Lower leg skin (tissue), 4 donors: Measurements from ENCODE around the gene TMEM62. TPM values are rescaled to one million over a fixed set of nuclear protein-coding genes. Genes with fewer than 3 reads are reported as not detected.

Experiments used
- DNase-seq, 2 donors: peaks; one replicate each; pipeline ENCODE4 v3.0.0-alpha.2; 2019; ENCODE audit warnings: low spot score in 2 of 2
- H3K4me3 ChIP-seq: fragments of 200-600 bp; sonication (generic); 2 replicates; pipeline ENCODE4 v1.5.1; 2017; ENCODE audit warnings: mild to moderate bottlenecking, low read depth; ENCODE audit not compliant: poor library complexity, severe bottlenecking
- CTCF ChIP-seq, 3 donors: fragments of 450-650 bp; IDR thresholded peaks; one replicate each; pipeline ENCODE4 v1.5.1; 2016; ENCODE audit warnings: antibody characterized with exemption in 3 of 3, mild to moderate bottlenecking in 3 of 3, moderate library complexity in 2 of 3
- POLR2A ChIP-seq, 2 donors: fragments of 450-650 bp; IDR thresholded peaks; one replicate each; pipeline ENCODE4 v1.6.1; 2016 to 2017; ENCODE audit warnings: antibody characterized with exemption in 2 of 2, mild to moderate bottlenecking in 1 of 2, moderate library complexity in 1 of 2
- WGBS, 2 donors: methylation state at CpG; one replicate each; pipeline ENCODE4 v1.1.5; 2018; 5-methylcytosine and 5-hydroxymethylcytosine counted together
- intact Hi-C: fragments of 100-400 bp; cut with DNase I; formaldehyde crosslinking; loops from one replicate; pipeline ENCODE4 v1.15.0; 2023; ENCODE audit warnings: low total_unique reads
- total RNA-seq, 4 donors: library from RNA; depleted of rRNA; stranded (reverse); fragments of >200 nt; gene quantifications; one replicate each; pipeline ENCODE4 v1.1.0, GENCODE V29; 2016

Gene TMEM62
- total RNA-seq, 4 donors from 2014 or later: 10.7 to 33.4 (median 20.0) TPM

DNA sequence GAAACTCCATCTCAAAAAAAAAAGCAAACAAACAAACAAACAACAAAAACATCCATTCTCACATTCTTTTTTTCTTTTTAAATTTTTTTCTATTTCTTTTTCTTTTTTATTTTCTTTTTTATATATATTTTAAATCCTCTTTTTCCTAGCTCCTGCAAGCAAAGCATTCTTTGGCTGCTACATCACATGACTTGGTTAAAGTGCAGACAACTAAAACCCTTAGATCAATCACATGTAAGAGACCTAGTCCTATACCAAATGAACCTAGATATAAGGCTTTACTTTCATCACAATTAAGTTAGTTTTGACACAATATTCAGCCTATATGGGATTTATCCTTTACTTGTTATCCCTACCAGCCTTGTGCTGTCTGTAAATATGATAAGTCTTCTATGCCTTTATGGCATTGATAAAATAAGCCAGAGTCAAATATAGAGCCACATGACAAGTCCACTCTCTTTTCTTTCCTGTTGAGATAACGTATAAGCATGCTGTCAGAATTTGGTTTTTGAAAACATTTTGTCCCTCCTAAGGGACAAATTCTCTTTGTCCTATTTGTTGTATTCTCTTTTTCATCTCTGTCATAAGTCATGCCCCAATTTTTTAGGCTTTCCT is 38.9 kb upstream of the TMEM62 start:
- no peak for DNase-seq
- intact Hi-C loops: no loop called here
- WGBS, 2 donors: 83 to 86% methylated on average over 1 of the region's 1 CpG
- H3K4me3 ChIP-seq: no peak overlapping the region
- TF ChIP-seq POLR2A (IDR thresholded peaks at IDR 0.05) (no peak), CTCF (IDR thresholded peaks at IDR 0.05) (no peak)

DNA sequence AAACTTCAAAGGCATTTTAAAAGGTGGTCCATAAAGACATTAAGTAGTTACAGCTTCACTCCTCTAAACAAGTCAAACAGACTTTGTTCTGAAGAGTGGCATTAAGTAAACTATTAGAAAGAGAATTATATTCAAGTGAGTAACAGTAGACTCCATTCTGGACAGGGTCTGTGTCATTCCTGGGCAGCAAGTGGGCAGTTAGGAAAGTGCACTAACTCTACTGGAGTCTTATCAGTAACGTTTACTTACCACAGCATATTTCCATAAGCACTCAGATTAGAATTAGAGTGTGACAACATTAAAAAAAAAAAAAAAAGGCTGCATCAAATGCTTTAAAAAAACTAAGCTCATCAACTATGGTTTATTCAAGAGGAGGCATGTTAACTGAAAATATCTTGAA is 38.1 kb upstream of the TMEM62 start:
- TF ChIP-seq CTCF (IDR thresholded peaks at IDR 0.05): no peak
- no peak for TF ChIP-seq POLR2A (IDR thresholded peaks at IDR 0.05)
- H3K4me3 ChIP-seq: no peak overlapping the region
- intact Hi-C loops: no loop called here
- WGBS, 2 donors: 47 to 48% methylated on average over 1 of the region's 1 CpG
- DNase-seq: no peak

- TF ChIP-seq CTCF (IDR thresholded peaks at IDR 0.05) (no peak), POLR2A (IDR thresholded peaks at IDR 0.05) (no peak)
- 91 to 92% methylated on average over 8 of the region's 8 CpGs for WGBS, 2 donors
Measured at GRCh38 chr15:43095708-43096347, 37.6 kb upstream of the TMEM62 start.

DNA sequence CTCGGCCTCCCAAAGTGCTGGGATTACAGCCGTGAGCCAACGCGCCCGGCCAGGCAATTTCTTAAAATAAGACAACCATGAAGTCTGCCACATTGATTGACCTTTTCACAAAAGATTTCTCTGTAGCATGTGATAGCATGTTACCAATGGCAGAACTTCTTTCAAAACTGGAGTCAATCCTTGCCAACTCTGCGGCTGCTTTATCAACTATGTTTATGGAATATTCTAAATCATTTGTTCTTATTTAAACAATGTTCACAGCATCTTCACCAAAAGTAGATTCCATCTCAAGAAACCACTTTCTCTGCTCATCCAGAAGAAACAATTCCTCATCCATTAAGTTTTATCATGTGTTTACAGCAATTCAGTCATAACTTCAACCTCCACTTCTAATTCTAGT is 37.0 kb upstream of the TMEM62 start:
- no peak for DNase-seq
- intact Hi-C loops: no loop called here
- WGBS, 2 donors: 93 to 97% methylated on average over 6 of the region's 6 CpGs

More at GRCh38 chr15:43095708-43096347, 37.6 kb upstream of the TMEM62 start:
- intact Hi-C loops: no loop called here
- no peak overlapping the region for H3K4me3 ChIP-seq
- no peak for DNase-seq

GRCh38 chr15:43099105-43099845 is 34.1 kb upstream of the TMEM62 start:
- no peak for DNase-seq
- TF ChIP-seq CTCF (IDR thresholded peaks at IDR 0.05) (no peak), POLR2A (IDR thresholded peaks at IDR 0.05) (no peak)
- WGBS, 2 donors: 98% methylated on average over 10 of the region's 10 CpGs
- H3K4me3 ChIP-seq: no peak overlapping the region
- intact Hi-C loops: no loop called here

More for the DNA sequence above, 37.0 kb upstream of the TMEM62 start:
- H3K4me3 ChIP-seq: no peak overlapping the region
- TF ChIP-seq CTCF (IDR thresholded peaks at IDR 0.05) (no peak), POLR2A (IDR thresholded peaks at IDR 0.05) (no peak)
